ENCODE results near the gene CUL2. TPM values are rescaled to one million over a fixed set of nuclear protein-coding genes. Genes with fewer than 3 reads are reported as not detected.

CUL2 gene
- total RNA-seq, 4 donors from 2014 or later = 15.0 to 18.7 (median 17.5) TPM

DNA sequence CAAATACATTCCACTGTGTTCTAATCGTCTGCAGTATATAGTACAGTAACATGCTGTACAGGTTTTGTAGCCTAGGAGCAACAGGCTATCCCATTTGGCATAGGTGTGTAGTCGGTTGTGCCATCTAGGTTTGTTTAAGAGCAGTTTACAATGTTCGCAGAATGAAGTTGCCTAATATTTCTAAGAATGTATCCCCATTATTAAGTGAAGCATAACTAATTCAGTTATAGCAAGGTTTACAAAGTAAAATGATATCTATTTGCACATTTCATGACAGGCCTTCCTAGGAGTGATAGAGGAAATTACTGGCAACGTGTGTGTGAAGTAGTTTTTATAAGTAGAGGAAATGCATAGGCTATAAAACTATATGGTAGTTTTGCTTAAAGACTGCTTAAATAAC is 40.5 kb upstream of the CUL2 start:
- TF ChIP-seq POLR2A (IDR thresholded peaks at IDR 0.05) (no peak), CTCF (IDR thresholded peaks at IDR 0.05) (no peak)
- WGBS, 2 donors = 52 to 57% methylated on average over 4 of the region's 4 CpGs
- no peak for DNase-seq (ENCODE audit: low spot score in 2 of 2)

DNA sequence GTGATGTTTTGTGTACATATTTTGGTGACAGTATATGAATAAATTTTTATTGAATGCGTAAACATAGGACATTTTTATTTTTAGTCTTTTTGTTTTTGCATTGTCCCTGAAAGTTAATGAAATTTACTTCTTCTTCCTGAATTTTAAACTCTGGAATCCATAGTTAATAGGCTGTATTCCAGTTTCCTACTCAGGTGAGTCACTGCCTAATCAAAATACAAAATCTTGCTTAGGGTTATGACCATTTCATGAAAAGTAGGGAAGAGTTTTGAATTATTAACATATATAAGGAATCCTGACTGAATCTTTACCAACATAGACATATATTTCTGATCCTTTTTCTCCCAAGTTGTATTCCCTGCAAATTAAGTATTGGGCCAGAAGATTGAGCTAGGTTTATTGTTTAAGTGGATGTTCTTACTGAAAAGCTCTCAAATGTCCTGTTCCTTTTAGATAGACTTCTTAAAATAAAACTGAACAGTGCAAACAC is 39.1 kb upstream of the CUL2 start:
- intact Hi-C loops (cut with DNase I; ENCODE audit: low total_unique reads) = no loop called here
- TF ChIP-seq POLR2A (IDR thresholded peaks at IDR 0.05) = no peak
- no peak for TF ChIP-seq CTCF (IDR thresholded peaks at IDR 0.05)
- H3K4me3 ChIP-seq (ENCODE audit: low read depth, poor library complexity, severe bottlenecking) = no peak overlapping the region
- WGBS, 2 donors = 98 to 100% methylated on average over 1 of the region's 1 CpG
- DNase-seq (ENCODE audit: low spot score in 2 of 2) = no peak

More for the DNA sequence above, 40.5 kb upstream of the CUL2 start:
- intact Hi-C loops (cut with DNase I; ENCODE audit: low total_unique reads) = no loop called here
- H3K4me3 ChIP-seq (ENCODE audit: low read depth, poor library complexity, severe bottlenecking) = no peak overlapping the region

- no peak for TF ChIP-seq CTCF (IDR thresholded peaks at IDR 0.05)
- peak; percentile 45 to 95 for DNase-seq (ENCODE audit: low spot score in 2 of 2)
- WGBS, 2 donors = 0 to 1% methylated on average over 34 to 52 of the region's 56 CpGs
- intact Hi-C loops (cut with DNase I; ENCODE audit: low total_unique reads) = no loop called here
- H3K4me3 ChIP-seq (ENCODE audit: low read depth, poor library complexity, severe bottlenecking) = peak overlapping the region; percentile 83
Observed at GRCh38 chr10:35127289-35127891, 37.2 kb upstream of the CUL2 start.

DNA sequence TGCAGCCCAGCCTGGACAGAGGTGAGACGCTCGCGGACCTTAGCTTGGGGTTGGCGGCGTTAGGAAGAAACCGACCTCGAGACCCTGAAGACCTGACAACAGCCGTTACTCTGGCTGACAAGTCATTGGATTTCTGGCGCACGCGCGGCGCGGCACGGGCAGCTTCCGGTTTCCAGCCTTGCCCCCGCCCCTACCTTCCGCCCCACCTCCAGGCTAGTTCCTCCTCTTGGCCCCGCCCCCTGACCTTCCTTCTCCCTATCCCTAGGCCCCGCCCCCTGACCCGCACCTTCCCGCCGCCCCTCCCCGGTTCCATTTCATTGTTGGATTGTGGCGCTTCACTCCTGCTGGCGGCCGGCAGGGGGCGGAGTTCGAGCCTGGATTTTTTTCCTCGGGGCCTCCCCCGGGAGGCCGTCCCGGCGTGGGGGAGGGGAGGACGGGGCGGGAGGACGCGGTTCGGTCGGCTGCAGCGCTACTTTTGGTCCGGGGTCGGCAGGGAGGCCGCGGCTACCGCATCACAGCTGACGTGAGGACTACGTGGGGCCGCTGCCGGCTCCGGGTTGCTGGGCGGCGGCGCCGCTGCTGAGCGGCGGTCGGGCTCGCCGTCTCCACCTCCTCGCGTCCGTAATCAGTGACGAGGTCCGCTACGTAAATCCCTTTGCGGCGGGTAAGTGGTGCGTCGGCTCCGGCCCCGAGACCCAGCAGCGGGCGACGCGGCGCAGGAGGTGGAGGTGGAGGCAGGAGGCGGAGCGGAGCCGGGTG is 36.6 kb upstream of the CUL2 start, which contains the start of gene CREM:
TSS of gene CREM (plus strand) at position 317 of the 759 bp plus-strand sequence. CDS start 10,990 bp downstream, outside the sequence.
- DNase-seq (ENCODE audit: low spot score in 2 of 2) = peak; percentile 99 to 100
- intact Hi-C loops (cut with DNase I; ENCODE audit: low total_unique reads) = no loop called here
- TF ChIP-seq POLR2A (IDR thresholded peaks at IDR 0.05) = peak in 1 of 2 donors; percentile 97
- TF ChIP-seq CTCF (IDR thresholded peaks at IDR 0.05) = peak in 1 of 3 donors; percentile 49
- peak within 1 kb of the TSS; percentile 83 for H3K4me3 ChIP-seq (ENCODE audit: low read depth, poor library complexity, severe bottlenecking)
- 1 to 2% methylated on average over 39 to 41 of the region's 80 CpGs for WGBS, 2 donors

- no peak overlapping the region for H3K4me3 ChIP-seq (ENCODE audit: low read depth, poor library complexity, severe bottlenecking)
- intact Hi-C loops (cut with DNase I; ENCODE audit: low total_unique reads) = no loop called here
- no peak for DNase-seq (ENCODE audit: low spot score in 2 of 2)
- TF ChIP-seq CTCF (IDR thresholded peaks at IDR 0.05) = no peak
- TF ChIP-seq POLR2A (IDR thresholded peaks at IDR 0.05) = no peak
- WGBS, 2 donors = 69 to 77% methylated on average over 13 of the region's 13 CpGs
Observed at GRCh38 chr10:35126062-35126529, 36.0 kb upstream of the CUL2 start.
